ENCODE measurements around the gene TBC1D14.

DNA sequence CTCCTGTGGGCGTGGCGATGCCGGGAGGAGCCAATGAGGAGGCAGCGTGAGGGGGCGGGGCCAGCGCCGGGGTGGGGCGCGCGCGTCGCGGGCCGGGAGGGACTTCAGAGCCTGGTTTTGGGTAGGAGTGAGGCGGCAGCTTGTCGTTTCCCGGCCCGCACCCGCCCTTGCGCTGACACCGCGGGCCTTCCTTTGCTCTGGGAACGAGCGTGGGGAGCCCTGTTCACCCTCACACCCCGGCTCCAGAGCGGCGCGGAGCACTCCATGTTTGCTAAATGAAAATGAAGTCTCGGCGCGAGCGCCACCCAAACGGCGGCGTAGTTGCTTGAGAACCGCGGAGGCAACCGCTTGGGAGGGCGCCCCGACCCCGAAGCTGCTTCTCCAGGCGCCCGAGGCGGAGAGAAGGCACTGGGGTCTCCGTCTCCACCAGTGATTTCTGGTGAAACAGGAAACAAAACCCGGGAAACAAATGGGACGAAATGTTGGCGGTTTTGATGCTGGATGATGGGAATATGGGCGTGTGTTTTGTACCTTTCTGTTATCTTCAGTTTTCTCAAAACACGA is 158.7 kb downstream of the TBC1D14 start:
- TF ChIP-seq, protein P1, sequence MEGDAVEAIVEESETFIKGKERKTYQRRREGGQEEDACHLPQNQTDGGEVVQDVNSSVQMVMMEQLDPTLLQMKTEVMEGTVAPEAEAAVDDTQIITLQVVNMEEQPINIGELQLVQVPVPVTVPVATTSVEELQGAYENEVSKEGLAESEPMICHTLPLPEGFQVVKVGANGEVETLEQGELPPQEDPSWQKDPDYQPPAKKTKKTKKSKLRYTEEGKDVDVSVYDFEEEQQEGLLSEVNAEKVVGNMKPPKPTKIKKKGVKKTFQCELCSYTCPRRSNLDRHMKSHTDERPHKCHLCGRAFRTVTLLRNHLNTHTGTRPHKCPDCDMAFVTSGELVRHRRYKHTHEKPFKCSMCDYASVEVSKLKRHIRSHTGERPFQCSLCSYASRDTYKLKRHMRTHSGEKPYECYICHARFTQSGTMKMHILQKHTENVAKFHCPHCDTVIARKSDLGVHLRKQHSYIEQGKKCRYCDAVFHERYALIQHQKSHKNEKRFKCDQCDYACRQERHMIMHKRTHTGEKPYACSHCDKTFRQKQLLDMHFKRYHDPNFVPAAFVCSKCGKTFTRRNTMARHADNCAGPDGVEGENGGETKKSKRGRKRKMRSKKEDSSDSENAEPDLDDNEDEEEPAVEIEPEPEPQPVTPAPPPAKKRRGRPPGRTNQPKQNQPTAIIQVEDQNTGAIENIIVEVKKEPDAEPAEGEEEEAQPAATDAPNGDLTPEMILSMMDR (IDR thresholded peaks at IDR 0.05) = no peak
- TF ChIP-seq POLR2A (IDR thresholded peaks at IDR 0.05) = no peak

Measured in lower leg skin (tissue), 3 donors.